ENCODE data around the gene VTI1B. TPM values are rescaled to one million over a fixed set of nuclear protein-coding genes. Genes with fewer than 3 reads are reported as not detected.

Gene VTI1B
- total and polyA plus RNA-seq, 4 donors = 43.9 to 105 (median 67.5) TPM

DNA sequence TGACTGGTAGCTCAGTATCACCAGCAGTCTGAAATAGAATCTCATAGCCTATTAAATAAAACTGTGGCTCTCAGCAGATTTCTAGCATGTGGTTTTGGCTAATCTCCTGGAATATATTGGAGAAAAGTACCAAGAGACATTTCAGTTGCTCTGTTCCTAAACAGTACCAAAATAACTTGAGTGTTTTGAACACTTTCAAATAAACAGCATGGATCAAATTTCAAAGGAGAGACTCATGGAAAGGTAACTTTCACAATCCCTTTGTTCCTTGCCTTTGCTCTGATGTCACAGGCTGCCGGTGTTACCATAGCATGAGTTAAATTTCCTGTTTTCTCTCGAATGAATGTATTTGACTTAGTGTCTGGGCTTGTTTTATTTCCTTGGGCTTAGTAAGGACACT lies 51.3 kb downstream of the VTI1B start:
- Histone ChIP-seq H3K9ac (ENCODE audit: insufficient read depth in 1 of 2, low read length in 2 of 2) (no peak overlapping the region), H3K36me3 (ENCODE audit: control insufficient read depth in 4 of 4, insufficient read depth in 4 of 4, low read length in 4 of 4) (no peaks in the 10 kb centered on the region), H3K9me3 (ENCODE audit: control insufficient read depth in 4 of 4, insufficient read depth in 3 of 4, low read length in 3 of 4) (no peaks in the 10 kb centered on the region), H3K4me1 (ENCODE audit: control insufficient read depth in 5 of 5, insufficient read depth in 5 of 5, low read length in 5 of 5) (peaks cover 0 to 5% (median 0%) of the 10 kb centered on the region in 5 donors), H3K4me3 (no peak overlapping the region), H3K27ac (ENCODE audit: low read depth in 1 of 2, low read length in 1 of 2) (peak overlapping the region in 1 of 2 donors; percentile 52), H3K27me3 (ENCODE audit: control insufficient read depth in 3 of 3, insufficient read depth in 3 of 3, low read length in 2 of 3) (peaks cover 0 to 4% (median 3%) of the 10 kb centered on the region in 3 donors)
- 3 to 13% methylated on average over 2 of the region's 2 CpGs for WGBS, 2 donors
- DNase-seq (peak in 1 of 3 donors; percentile 31), ATAC-seq (ENCODE audit: insufficient read depth, low FRiP score) (no peak)
- TF ChIP-seq, protein P1, sequence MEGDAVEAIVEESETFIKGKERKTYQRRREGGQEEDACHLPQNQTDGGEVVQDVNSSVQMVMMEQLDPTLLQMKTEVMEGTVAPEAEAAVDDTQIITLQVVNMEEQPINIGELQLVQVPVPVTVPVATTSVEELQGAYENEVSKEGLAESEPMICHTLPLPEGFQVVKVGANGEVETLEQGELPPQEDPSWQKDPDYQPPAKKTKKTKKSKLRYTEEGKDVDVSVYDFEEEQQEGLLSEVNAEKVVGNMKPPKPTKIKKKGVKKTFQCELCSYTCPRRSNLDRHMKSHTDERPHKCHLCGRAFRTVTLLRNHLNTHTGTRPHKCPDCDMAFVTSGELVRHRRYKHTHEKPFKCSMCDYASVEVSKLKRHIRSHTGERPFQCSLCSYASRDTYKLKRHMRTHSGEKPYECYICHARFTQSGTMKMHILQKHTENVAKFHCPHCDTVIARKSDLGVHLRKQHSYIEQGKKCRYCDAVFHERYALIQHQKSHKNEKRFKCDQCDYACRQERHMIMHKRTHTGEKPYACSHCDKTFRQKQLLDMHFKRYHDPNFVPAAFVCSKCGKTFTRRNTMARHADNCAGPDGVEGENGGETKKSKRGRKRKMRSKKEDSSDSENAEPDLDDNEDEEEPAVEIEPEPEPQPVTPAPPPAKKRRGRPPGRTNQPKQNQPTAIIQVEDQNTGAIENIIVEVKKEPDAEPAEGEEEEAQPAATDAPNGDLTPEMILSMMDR (IDR thresholded peaks at IDR 0.05; ENCODE audit: control extremely low read depth, extremely low read depth) = no peak

GRCh38 chr14:67622675-67623074 lies 51.8 kb downstream of the VTI1B start:
- Histone ChIP-seq H3K4me3 (no peak overlapping the region), H3K9ac (ENCODE audit: insufficient read depth in 1 of 2, low read length in 2 of 2) (no peak overlapping the region), H3K27me3 (ENCODE audit: control insufficient read depth in 3 of 3, insufficient read depth in 3 of 3, low read length in 2 of 3) (peaks cover 0 to 4% (median 3%) of the 10 kb centered on the region in 3 donors), H3K4me1 (ENCODE audit: control insufficient read depth in 5 of 5, insufficient read depth in 5 of 5, low read length in 5 of 5) (peaks cover 0 to 5% (median 0%) of the 10 kb centered on the region in 5 donors), H3K36me3 (ENCODE audit: control insufficient read depth in 4 of 4, insufficient read depth in 4 of 4, low read length in 4 of 4) (no peaks in the 10 kb centered on the region), H3K9me3 (ENCODE audit: control insufficient read depth in 4 of 4, insufficient read depth in 3 of 4, low read length in 3 of 4) (no peaks in the 10 kb centered on the region), H3K27ac (ENCODE audit: low read depth in 1 of 2, low read length in 1 of 2) (no peak overlapping the region)
- 28 to 38% methylated on average over 4 of the region's 4 CpGs for WGBS, 2 donors
- TF ChIP-seq, protein P1 (IDR thresholded peaks at IDR 0.05; ENCODE audit: control extremely low read depth, extremely low read depth) = no peak
- peak in 2 of 3 donors; percentile 60 to 65 for DNase-seq
- no peak for ATAC-seq (ENCODE audit: insufficient read depth, low FRiP score)

- H3K36me3 ChIP-seq (ENCODE audit: control insufficient read depth in 4 of 4, insufficient read depth in 4 of 4, low read length in 4 of 4) = no peaks in the 10 kb centered on the region
- TF ChIP-seq, protein P1 (IDR thresholded peaks at IDR 0.05; ENCODE audit: control extremely low read depth, extremely low read depth) = no peak
- peak overlapping the region; percentile 29 to 38 for H3K27ac ChIP-seq (ENCODE audit: low read depth in 1 of 2, low read length in 1 of 2)
- peak overlapping the region; percentile 46 for H3K4me3 ChIP-seq
- WGBS, 2 donors = 10 to 12% methylated on average over 19 of the region's 19 CpGs
- ATAC-seq (ENCODE audit: insufficient read depth, low FRiP score) (no peak), DNase-seq (peak; percentile 22 to 37 (median 27))
- H3K27me3 ChIP-seq (ENCODE audit: control insufficient read depth in 3 of 3, insufficient read depth in 3 of 3, low read length in 2 of 3) = peaks cover 0 to 4% (median 3%) of the 10 kb centered on the region in 3 donors
- peaks cover 0 to 5% (median 0%) of the 10 kb centered on the region in 5 donors for H3K4me1 ChIP-seq (ENCODE audit: control insufficient read depth in 5 of 5, insufficient read depth in 5 of 5, low read length in 5 of 5)
- H3K9ac ChIP-seq (ENCODE audit: insufficient read depth in 1 of 2, low read length in 2 of 2) = peak overlapping the region; percentile 26 to 53
- no peaks in the 10 kb centered on the region for H3K9me3 ChIP-seq (ENCODE audit: control insufficient read depth in 4 of 4, insufficient read depth in 3 of 4, low read length in 3 of 4)
These were observed 54.1 kb downstream of the VTI1B start for GRCh38 chr14:67620217-67620785.
